SKM-1 (cell line): ENCODE measurements around the gene SHC4.
A peak's percentile ranks its signal among the peaks of the same experiment; 100 is the strongest.
"Not testable (repeated sequence)": the region's sequence is repeated elsewhere in the genome, so short reads cannot be mapped to it uniquely, and the experiment has no call there.

Source experiments
- DNase-seq: peaks from one replicate; lab custom pipeline; 2025; ENCODE audit not compliant: unreplicated experiment; lab: John Stamatoyannopoulos, UW

Gene SHC4

GRCh38 chr15:48855501-48856440 lies 107.9 kb downstream of the SHC4 start:
- no peak for DNase-seq

- DNase-seq, result not testable (repeated sequence)
Measured at GRCh38 chr15:48854434-48854833, 109.3 kb downstream of the SHC4 start.

GRCh38 chr15:48851956-48852355 lies 111.8 kb downstream of the SHC4 start:
- no peak for DNase-seq

- no peak for DNase-seq
Measured at GRCh38 chr15:48850648-48851047, 113.1 kb downstream of the SHC4 start.

GRCh38 chr15:48845123-48845522 lies 118.6 kb downstream of the SHC4 start:
- no peak for DNase-seq

GRCh38 chr15:48842501-48842900 lies 121.2 kb downstream of the SHC4 start:
- no peak for DNase-seq

GRCh38 chr15:48834756-48835155 lies 129.0 kb downstream of the SHC4 start:
- no peak for DNase-seq

- no peak for DNase-seq
Measured at GRCh38 chr15:48833526-48834239, 130.0 kb downstream of the SHC4 start.

GRCh38 chr15:48832648-48833047 lies 131.1 kb downstream of the SHC4 start:
- DNase-seq, result no peak

- DNase-seq, result no peak
Measured at GRCh38 chr15:48828906-48829305, 134.8 kb downstream of the SHC4 start.

- no peak for DNase-seq
Measured at GRCh38 chr15:48828471-48828870, 135.2 kb downstream of the SHC4 start.

- no peak for DNase-seq
Measured at GRCh38 chr15:48825075-48825474, 138.6 kb downstream of the SHC4 start.

GRCh38 chr15:48823706-48824105 lies 140.0 kb downstream of the SHC4 start:
- no peak for DNase-seq

GRCh38 chr15:48823237-48823636 lies 140.5 kb downstream of the SHC4 start:
- DNase-seq, result no peak

GRCh38 chr15:48814286-48814685 lies 149.4 kb downstream of the SHC4 start:
- no peak for DNase-seq

GRCh38 chr15:48811325-48811958 lies 152.3 kb downstream of the SHC4 start:
- DNase-seq, result no peak

- peak; percentile 96 for DNase-seq
Measured at GRCh38 chr15:48810414-48811324, 153.1 kb downstream of the SHC4 start, which contains the start of gene CEP152. Gene CEP152 (minus strand): TSS chr15:48811069. CDS start chr15:48805649, 5,420 bp downstream.

GRCh38 chr15:48806151-48806550 lies 157.6 kb downstream of the SHC4 start:
- DNase-seq, result no peak

GRCh38 chr15:48805591-48805990 lies 158.1 kb downstream of the SHC4 start:
- DNase-seq, result no peak

GRCh38 chr15:48803877-48804276 lies 159.8 kb downstream of the SHC4 start:
- DNase-seq, result no peak
